Activated CD8-positive, alpha-beta T cell treated with anti-CD3 and anti-CD28 coated beads for 36 hours (primary cell): ENCODE measurements around the gene STAMBPL1. TPM values are rescaled to one million over a fixed set of nuclear protein-coding genes. Genes with fewer than 3 reads are reported as not detected.

Experiments used
- ATAC-seq: fragments of 200-7000 bp; cut with Tn5 transposase; one replicate; pipeline ENCODE4 v1.10.0; 2021; ENCODE audit warnings: mild to moderate bottlenecking, moderate library complexity
- CTCF ChIA-PET: fragments of 350-600 bp; sonication (Branson Sonifier 250); formaldehyde crosslinking; loops from one replicate; lab custom pipeline; 2021; ENCODE audit warnings: antibody characterized with exemption; lab: Charles Lee
- POLR2A ChIA-PET: fragments of 350-600 bp; sonication (Branson Sonifier 250); formaldehyde crosslinking; loops from one replicate; lab custom pipeline; 2021; ENCODE audit warnings: antibody characterized with exemption; lab: Charles Lee
- DNase-seq: peaks from one replicate; pipeline ENCODE4 v3.0.0-alpha.2; 2020
- H3K27ac Mint-ChIP-seq: one replicate; pipeline ENCODE4 v1.8.0; 2021; ENCODE audit warnings: mild to moderate bottlenecking, mixed read lengths
- H3K27me3 Mint-ChIP-seq: one replicate; pipeline ENCODE4 v1.8.0; 2021; ENCODE audit warnings: mixed read lengths
- H3K36me3 Mint-ChIP-seq: one replicate; pipeline ENCODE4 v1.8.0; 2021; ENCODE audit warnings: low read depth, mixed read lengths
- H3K4me1 Mint-ChIP-seq: one replicate; pipeline ENCODE4 v1.8.0; 2021; ENCODE audit warnings: low read depth, mixed read lengths
- H3K4me3 Mint-ChIP-seq: one replicate; pipeline ENCODE4 v1.8.0; 2021; ENCODE audit warnings: mild to moderate bottlenecking, moderate library complexity, mixed read lengths
- H3K9me3 Mint-ChIP-seq: one replicate; pipeline ENCODE4 v1.8.0; 2021; ENCODE audit warnings: mixed read lengths
- intact Hi-C: fragments of 100-400 bp; cut with micrococcal nuclease; formaldehyde crosslinking; loops from one replicate; pipeline ENCODE4 v1.10.0; 2022
- total RNA-seq, 2 experiments: library from RNA; stranded (reverse); gene quantifications; one replicate each; pipeline ENCODE4 v1.2.3, GENCODE V29; 2021
- TF ChIP-seq, protein P1 (sequence below): fragments of 200-600 bp; IDR thresholded peaks from one replicate; pipeline ENCODE4 v1.8.0; 2022; ENCODE audit warnings: antibody characterized with exemption, mild to moderate bottlenecking

STAMBPL1 gene
- total RNA-seq, 2 experiments from 2014 or later: 71.1 to 76.5 TPM

DNA sequence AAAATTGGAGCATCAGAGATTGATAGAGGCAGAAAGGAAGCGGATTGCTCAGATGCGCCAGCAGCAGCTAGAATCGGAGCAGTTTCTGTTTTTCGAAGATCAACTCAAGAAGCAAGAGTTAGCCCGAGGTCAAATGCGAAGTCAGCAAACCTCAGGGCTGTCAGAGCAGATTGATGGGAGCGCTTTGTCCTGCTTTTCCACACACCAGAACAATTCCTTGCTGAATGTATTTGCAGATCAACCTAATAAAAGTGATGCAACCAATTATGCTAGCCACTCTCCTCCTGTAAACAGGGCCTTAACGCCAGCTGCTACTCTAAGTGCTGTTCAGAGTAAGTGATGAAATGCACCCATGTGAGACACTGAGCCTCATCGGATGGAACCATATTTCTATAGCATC lies 33.1 kb downstream of the STAMBPL1 start:
- POLR2A ChIA-PET: no interaction called here
- no peaks in the 10 kb centered on the region for H3K9me3 Mint-ChIP-seq
- no peak overlapping the region for H3K27ac Mint-ChIP-seq
- TF ChIP-seq, protein P1, sequence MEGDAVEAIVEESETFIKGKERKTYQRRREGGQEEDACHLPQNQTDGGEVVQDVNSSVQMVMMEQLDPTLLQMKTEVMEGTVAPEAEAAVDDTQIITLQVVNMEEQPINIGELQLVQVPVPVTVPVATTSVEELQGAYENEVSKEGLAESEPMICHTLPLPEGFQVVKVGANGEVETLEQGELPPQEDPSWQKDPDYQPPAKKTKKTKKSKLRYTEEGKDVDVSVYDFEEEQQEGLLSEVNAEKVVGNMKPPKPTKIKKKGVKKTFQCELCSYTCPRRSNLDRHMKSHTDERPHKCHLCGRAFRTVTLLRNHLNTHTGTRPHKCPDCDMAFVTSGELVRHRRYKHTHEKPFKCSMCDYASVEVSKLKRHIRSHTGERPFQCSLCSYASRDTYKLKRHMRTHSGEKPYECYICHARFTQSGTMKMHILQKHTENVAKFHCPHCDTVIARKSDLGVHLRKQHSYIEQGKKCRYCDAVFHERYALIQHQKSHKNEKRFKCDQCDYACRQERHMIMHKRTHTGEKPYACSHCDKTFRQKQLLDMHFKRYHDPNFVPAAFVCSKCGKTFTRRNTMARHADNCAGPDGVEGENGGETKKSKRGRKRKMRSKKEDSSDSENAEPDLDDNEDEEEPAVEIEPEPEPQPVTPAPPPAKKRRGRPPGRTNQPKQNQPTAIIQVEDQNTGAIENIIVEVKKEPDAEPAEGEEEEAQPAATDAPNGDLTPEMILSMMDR: no peak
- H3K27me3 Mint-ChIP-seq: no peaks in the 10 kb centered on the region
- H3K4me1 Mint-ChIP-seq: peaks cover 24% of the 10 kb centered on the region
- intact Hi-C loops: no loop called here
- DNase-seq: no peak
- peaks cover 65% of the 10 kb centered on the region for H3K36me3 Mint-ChIP-seq
- CTCF ChIA-PET: interaction anchor here (1.1 kb wide), 1 partner anchor 22 kb away, joined by 3 read pairs; no protein-coding TSS in a partner anchor
- no peak for ATAC-seq
- no peak overlapping the region for H3K4me3 Mint-ChIP-seq

GRCh38 chr10:88913788-88914187 lies 33.7 kb downstream of the STAMBPL1 start:
- intact Hi-C loops: no loop called here
- peaks cover 18% of the 10 kb centered on the region for H3K4me1 Mint-ChIP-seq
- no peak for ATAC-seq
- no peak overlapping the region for H3K27ac Mint-ChIP-seq
- H3K27me3 Mint-ChIP-seq: no peaks in the 10 kb centered on the region
- no peaks in the 10 kb centered on the region for H3K9me3 Mint-ChIP-seq
- POLR2A ChIA-PET: no interaction called here
- TF ChIP-seq, protein P1: no peak
- no peak for DNase-seq
- CTCF ChIA-PET: interaction anchor here (1.1 kb wide), 1 partner anchor 21 kb away, joined by 3 read pairs; no protein-coding TSS in a partner anchor
- peaks cover 62% of the 10 kb centered on the region for H3K36me3 Mint-ChIP-seq
- H3K4me3 Mint-ChIP-seq: no peak overlapping the region

- Mint-ChIP-seq H3K27ac (peak overlapping the region; percentile 59), H3K27me3 (no peaks in the 10 kb centered on the region), H3K4me1 (peaks cover 15% of the 10 kb centered on the region), H3K36me3 (peaks cover 60% of the 10 kb centered on the region), H3K9me3 (no peaks in the 10 kb centered on the region), H3K4me3 (no peak overlapping the region)
- ATAC-seq (no peak), DNase-seq (no peak)
- CTCF ChIA-PET: interaction anchor here (0.5 to 1.0 kb wide), 2 partner anchors 80 to 106 kb away, joined by 3 to 4 read pairs; no protein-coding TSS in a partner anchor
- POLR2A ChIA-PET: interaction anchor here (0.7 kb wide), 1 partner anchor 59 kb away, joined by 3 read pairs; no protein-coding TSS in a partner anchor
- TF ChIP-seq, protein P1: no peak
- intact Hi-C loops: no loop called here
Observed at GRCh38 chr10:88915781-88916180, 35.7 kb downstream of the STAMBPL1 start.

- Mint-ChIP-seq H3K27me3 (no peaks in the 10 kb centered on the region), H3K4me1 (peaks cover 15% of the 10 kb centered on the region), H3K27ac (no peak overlapping the region), H3K4me3 (no peak overlapping the region), H3K36me3 (peaks cover 59% of the 10 kb centered on the region), H3K9me3 (no peaks in the 10 kb centered on the region)
- intact Hi-C loops: no loop called here
- TF ChIP-seq, protein P1: no peak
- ATAC-seq: no peak
- POLR2A ChIA-PET: interaction anchor here (0.7 kb wide), 1 partner anchor 59 kb away, joined by 3 read pairs; no protein-coding TSS in a partner anchor
- no peak for DNase-seq
- CTCF ChIA-PET: interaction anchor here (0.5 to 2.0 kb wide), 2 partner anchors 18 to 106 kb away, joined by 3 to 6 read pairs; no protein-coding TSS in a partner anchor
Observed at GRCh38 chr10:88916231-88916630, 36.2 kb downstream of the STAMBPL1 start.

GRCh38 chr10:88916986-88917385 lies 36.9 kb downstream of the STAMBPL1 start:
- H3K27me3 Mint-ChIP-seq: no peaks in the 10 kb centered on the region
- intact Hi-C loops: no loop called here
- POLR2A ChIA-PET: no interaction called here
- CTCF ChIA-PET: interaction anchor here (2.0 kb wide), 1 partner anchor 17 kb away, joined by 6 read pairs; no protein-coding TSS in a partner anchor
- H3K36me3 Mint-ChIP-seq: peaks cover 53% of the 10 kb centered on the region
- TF ChIP-seq, protein P1: no peak
- H3K27ac Mint-ChIP-seq: no peak overlapping the region
- no peaks in the 10 kb centered on the region for H3K9me3 Mint-ChIP-seq
- DNase-seq (no peak), ATAC-seq (no peak)
- no peak overlapping the region for H3K4me3 Mint-ChIP-seq
- peaks cover 15% of the 10 kb centered on the region for H3K4me1 Mint-ChIP-seq
